ENCODE results near the gene CCN6.

- TF ChIP-seq TEAD4 (IDR thresholded peaks at IDR 0.05), result no peak
- no peak for TF ChIP-seq EP300 (IDR thresholded peaks at IDR 0.05; ENCODE audit: borderline replicate concordance)
- TF ChIP-seq REST (IDR thresholded peaks at IDR 0.05; ENCODE audit: low read depth), result no peak
- TF ChIP-seq RAD21 (IDR thresholded peaks at IDR 0.05; ENCODE audit: low read depth), result peak; percentile 22; the same call in 1 of the 2 replicates
- TF ChIP-seq MAX (IDR thresholded peaks at IDR 0.05), result no peak
- no peak for TF ChIP-seq YY1 (IDR thresholded peaks at IDR 0.05; ENCODE audit: low read depth)
- peak; percentile 48; the same call in 1 of the 2 replicates for TF ChIP-seq CEBPB (IDR thresholded peaks at IDR 0.05)
- no peak for TF ChIP-seq TAF1 (IDR thresholded peaks at IDR 0.05; ENCODE audit: low read depth)
- TF ChIP-seq CREB1 (IDR thresholded peaks at IDR 0.05; ENCODE audit: low read depth), result no peak
- TF ChIP-seq NFIC (IDR thresholded peaks at IDR 0.05), result 0 out of 2 replicates have a peak, but pooled peaks have one; percentile 16
- TF ChIP-seq TCF12 (IDR thresholded peaks at IDR 0.05; ENCODE audit: low read depth), result no peak
- no peak for TF ChIP-seq USF1 (IDR thresholded peaks at IDR 0.05)
- TF ChIP-seq FOXM1 (IDR thresholded peaks at IDR 0.05; ENCODE audit: borderline replicate concordance, low read depth), result no peak
These were observed 32.8 kb downstream of the CCN6 start for GRCh38 chr6:112086744-112087135.

All from Ishikawa (cell line).